Measurements from ENCODE around the gene ADCK1.
"Not testable (repeated sequence)": the region's sequence is repeated elsewhere in the genome, so short reads cannot be mapped to it uniquely, and the experiment has no call there.

The ADCK1 gene

DNA sequence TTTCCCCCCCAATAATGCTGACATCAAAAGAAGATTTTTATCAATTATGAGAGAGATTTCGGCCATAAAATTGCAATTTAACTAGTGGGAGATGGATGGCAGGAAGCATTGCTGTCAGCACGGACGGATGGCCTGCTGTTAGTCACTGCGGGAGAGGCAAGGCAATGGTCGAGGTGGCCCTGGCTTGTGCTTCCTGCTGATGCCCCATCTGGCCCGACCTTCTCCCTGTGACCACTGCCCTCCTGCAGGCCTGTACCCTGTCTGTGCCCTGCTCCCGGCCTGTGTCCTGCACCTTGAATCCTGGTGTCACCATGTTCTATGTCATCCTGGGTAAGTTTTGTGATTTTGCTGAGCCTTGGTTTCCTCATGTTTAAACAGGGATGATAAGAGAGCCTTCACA is 67.6 kb downstream of the ADCK1 start:
- no peak for FAIRE-seq

DNA sequence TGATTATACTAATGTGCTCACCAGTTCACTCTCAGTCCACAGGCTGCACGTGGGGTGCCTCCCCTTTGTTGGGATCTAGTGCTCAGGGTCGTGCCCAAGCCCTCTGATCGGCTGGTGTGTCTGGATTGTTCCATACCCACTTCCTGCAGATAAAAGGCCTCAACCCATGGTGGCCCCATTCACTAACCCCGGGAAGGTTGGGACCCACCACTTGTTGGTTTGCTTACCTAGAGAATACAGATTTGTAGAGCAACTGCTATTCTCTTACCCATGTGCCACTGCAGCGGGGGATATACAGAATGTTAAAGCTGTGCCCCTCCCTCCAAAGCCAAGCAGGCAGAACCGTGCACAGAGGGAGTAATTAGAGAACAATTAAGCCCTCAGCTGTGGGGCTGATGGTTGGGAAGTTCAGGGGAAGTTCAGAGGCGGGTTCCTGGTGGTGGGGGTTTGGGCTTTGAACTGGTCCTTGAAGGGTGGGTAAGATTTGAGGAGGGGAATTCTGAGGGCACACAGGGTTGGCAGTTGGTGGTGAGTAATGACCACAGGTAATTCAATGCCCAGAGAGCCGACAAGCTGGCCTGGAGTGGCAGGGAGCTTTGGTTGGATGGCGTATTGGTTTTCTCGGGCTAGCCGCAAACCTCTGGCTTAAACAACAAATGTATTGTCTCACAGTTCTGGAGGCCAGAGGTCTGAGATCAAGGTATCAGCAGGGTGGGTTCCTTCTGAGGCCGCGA is 68.8 kb downstream of the ADCK1 start:
- no peak for FAIRE-seq

DNA sequence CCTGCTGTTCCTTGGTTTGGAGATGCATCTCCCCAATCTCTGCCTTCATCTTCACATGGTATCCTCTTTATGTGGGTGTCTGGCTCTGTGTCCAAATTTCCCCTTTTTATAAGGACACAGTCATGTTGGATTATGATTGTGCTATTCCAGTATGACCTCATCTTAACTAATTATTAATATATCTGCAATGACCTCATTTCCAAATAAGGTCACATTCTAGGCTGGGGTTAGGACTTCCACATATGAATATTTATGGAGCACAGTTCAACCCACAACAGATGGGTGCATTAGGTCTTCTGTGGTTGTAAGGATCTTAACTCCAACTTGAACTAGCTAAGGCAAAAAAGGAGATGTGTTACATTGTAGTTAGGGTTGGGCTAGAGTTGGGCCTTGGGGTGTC is 69.4 kb downstream of the ADCK1 start:
- no peak for FAIRE-seq

DNA sequence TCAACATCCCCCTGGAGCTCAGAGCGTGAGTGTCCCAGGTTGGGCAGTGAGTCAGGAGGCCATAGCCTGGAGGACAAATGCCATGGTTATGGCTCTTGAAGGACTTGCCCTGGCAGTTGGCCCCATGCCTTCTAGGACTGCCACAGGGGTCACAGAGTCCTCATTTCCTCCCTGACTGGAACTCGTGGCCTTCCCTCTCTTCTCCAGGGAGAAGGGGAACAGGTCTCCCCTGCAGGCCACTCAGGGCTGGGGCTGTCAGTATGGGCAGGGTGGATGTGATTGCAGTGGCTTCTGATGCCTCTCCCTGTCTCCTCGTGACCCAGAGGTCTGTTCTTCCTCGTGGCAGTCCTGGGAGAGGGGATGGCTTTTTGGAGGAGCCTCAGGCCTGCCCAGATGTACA is 70.7 kb downstream of the ADCK1 start:
- FAIRE-seq: no peak

- no peak for FAIRE-seq
These were observed 72.2 kb downstream of the ADCK1 start for GRCh38 chr14:77872152-77872551.

GRCh38 chr14:77872983-77873382 is 73.1 kb downstream of the ADCK1 start:
- FAIRE-seq: no peak

- FAIRE-seq: no peak
These were observed 78.9 kb downstream of the ADCK1 start for GRCh38 chr14:77878783-77879182.

DNA sequence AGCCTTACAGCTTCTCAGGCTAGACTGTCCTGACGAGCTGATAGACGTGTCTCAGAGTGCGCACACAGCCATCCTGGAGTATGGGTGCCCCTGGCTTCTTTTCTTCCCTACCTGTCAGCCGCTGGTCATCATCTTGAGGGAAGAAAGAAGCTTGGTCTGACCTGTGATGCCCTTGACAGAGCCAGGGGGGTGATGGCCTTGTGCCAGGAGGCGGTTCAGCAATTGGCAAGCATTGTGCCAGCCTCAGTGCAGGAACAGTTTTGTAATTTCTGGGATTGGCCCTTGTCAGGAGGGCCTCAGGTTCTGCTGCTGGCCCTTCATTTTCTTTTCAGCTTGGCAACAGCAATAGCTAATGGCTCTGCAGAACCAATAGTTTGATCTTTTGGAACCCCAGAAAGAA is 80.1 kb downstream of the ADCK1 start:
- FAIRE-seq: no peak

DNA sequence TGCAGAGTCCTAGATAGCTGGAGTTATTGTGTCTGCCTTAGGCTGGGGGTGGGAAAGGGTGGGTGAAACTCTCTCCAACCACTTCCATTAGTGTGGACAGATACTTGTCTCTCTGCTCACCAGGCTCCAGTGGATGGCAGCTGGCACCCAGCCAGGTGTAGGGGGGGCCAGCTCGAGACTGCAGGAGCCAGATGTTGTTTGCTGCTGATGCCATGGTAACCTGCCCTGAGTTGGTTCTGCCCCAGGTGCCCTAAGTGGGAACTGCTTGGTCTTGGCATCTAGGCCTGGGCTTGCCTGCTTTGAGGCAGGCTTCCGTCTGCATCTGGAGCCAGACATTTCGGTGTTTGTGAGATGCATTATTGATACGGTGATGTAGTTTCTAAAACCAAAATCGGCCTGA is 82.2 kb downstream of the ADCK1 start:
- no peak for FAIRE-seq

DNA sequence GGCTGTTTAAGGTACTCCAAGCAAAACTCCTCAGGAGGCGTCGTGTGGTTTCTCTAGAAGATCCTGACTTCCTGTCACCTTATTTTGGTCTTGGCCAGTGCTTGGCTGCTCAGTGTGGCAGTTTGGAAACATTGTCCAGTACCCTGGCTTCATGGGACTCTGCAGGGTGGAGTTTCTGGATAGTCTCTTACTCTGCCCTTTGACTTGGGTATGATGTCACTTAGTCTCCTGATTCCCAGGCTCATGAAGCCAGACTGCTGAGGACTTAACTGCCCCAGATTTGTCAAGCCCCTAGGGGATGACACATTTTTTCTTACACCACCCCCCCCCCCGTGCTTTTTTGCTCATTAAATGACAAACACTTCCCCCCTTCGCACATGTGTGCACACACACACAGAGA is 82.7 kb downstream of the ADCK1 start:
- no peak for FAIRE-seq

GRCh38 chr14:77883131-77883846 is 83.4 kb downstream of the ADCK1 start:
- FAIRE-seq: no peak

- FAIRE-seq: no peak
These were observed 83.9 kb downstream of the ADCK1 start for GRCh38 chr14:77883847-77884238.

DNA sequence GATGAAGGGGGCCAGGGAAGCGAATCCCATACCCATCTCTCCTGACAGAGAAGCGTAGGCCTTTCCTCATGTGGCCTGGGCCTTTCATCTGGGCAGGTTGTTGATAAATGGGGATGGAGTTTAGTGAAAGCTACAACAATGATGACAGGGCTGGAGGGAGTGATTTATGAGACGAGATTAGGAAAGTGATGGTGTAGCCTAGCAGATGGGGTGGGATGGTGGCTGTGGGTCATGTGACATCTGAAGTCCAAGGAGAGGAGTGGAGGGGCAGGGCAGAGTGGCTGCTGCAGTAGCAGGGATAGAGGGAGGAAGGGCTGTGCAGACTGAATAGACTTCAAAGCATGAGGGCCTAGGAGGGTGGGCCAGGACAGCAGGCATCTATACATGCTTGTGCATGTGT is 85.5 kb downstream of the ADCK1 start:
- FAIRE-seq: no peak

DNA sequence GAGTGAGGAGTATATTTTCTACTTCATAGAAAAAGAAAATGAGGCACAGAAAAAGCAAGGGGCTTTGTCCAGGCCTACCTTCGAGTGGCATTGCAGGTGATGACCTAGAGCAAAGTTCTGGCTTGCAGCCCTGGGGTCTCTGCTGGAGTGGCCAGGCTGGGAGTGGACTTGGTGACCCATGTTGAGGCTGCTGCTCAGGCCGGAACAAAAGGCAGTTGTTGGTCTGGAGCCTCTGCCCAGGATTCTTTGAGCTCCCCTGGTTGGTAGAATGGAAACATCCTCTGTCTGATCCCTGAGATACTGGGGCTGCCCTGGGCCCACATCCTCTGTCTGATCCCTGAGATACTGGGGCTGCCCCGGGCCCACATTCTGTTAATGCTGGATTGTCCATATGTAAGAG is 86.1 kb downstream of the ADCK1 start:
- FAIRE-seq: no peak

DNA sequence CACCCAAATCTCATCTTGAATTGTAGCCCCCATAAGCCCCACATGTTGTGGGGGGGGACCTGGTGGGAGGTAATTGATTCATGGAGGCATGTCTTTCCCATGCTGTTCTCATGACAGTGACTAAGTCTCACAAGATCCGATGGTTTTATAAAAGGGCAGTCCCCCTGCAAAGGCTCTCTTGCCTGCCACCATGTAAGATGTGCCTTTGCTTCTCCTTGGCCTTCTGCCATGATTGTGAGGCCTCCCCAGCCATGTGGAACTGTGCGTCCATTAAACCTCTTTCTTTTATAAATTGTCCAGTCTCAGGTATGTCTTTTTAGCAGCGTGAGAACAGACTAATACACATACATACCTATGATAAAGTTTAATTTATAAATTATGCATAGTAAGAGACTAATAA is 89.0 kb downstream of the ADCK1 start:
- FAIRE-seq: not testable (repeated sequence)

DNA sequence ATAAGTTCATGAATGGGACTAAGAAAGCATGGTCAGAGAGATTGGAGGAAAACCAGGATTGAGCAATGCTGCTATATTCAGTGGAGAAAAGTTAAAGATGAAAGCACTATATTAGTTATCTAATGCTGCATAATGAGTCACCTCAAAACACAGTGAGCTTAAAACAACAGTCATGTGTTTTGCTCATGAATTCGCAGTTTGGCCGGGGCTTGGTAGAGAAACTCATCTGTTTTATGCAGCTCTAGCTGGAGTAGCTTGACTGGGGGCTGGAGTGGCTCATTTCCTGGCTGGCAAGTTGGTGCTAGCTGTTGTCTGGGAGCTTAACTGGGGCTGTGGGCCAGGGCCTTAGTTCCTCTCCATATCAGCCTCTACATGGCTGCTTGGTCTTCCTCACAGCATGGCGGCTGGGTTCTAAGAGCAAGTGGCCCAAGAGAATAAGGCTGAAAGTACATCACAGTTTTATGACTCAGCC is 90.1 kb downstream of the ADCK1 start:
- FAIRE-seq: no peak

- FAIRE-seq: no peak
These were observed 91.0 kb downstream of the ADCK1 start for GRCh38 chr14:77890873-77891272.

GRCh38 chr14:77892381-77892871 is 92.5 kb downstream of the ADCK1 start:
- FAIRE-seq: no peak

DNA sequence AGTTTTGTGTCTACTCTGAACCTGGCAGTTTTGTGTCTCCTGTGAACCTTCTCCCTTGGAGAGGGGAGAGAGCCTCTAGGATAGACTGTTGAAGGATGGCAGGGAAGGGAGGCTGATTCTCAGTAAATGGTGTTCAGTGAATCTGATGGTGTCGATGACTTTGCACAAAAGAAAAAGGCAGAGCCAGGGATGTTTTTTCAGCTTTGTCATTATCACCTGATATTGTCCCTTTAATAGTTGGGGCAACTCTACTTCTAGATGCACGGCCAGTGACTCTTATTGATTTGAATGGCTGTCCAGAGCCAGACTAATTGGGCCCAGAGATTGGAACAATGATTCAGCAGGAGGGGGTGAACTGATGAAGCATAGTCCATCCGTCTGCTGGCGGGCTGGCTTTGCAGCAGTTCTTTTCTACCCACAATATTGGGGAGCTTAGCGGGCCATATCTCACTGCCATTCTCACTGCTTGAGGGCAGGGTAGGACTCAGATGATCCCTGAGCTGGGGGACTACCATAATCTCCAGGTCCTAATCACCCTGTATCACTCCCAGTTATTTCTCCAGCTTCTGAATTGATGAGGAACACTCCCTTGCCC is 93.1 kb downstream of the ADCK1 start:
- no peak for FAIRE-seq

DNA sequence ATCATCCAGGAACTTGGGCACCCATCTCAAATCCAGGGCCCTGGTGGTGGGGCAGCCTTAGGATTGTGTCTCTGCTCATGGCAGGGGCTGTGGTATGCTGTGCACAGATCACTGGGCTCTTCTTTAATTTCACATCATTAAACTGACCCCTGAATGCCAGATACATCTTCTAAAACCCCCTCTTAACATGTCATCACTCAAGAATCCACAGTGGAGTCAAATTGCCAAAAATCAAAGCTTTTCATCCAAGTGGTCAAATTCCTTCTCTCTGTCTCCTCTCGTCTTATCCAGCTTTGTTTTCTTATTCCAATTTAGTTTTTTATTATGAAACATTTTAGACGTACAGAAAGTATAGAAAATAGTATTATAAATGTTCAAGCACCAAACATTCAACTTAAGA is 97.5 kb downstream of the ADCK1 start:
- no peak for FAIRE-seq

DNA sequence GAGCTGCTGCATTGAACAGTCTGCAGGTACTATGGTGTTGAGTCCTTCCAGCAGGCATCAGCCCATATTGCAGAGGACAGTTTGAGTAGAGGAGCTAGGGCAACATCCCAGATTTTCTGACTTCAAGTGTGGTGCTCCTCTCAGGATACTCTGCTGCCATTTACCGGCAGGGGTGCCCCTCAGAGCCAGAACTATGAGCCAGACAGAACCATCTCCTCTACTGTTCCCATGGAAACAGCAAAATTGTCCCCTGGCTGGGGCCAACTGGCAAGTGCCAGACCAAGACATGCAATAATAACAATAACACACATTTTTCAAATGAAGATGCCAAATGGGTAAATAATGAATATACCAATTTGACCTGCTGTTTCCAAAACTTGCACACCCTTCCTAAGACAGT is 102.9 kb downstream of the ADCK1 start:
- no peak for FAIRE-seq

- no peak for FAIRE-seq
These were observed 103.3 kb downstream of the ADCK1 start for GRCh38 chr14:77903221-77903620.

GRCh38 chr14:77903937-77904617 is 104.2 kb downstream of the ADCK1 start:
- FAIRE-seq: no peak
